Mucosa of descending colon (tissue), 3 donors: ENCODE data around the gene ANXA4. TPM values are rescaled to one million over a fixed set of nuclear protein-coding genes. Genes with fewer than 3 reads are reported as not detected.

Source experiments
- ATAC-seq: fragments of 200-7000 bp; cut with Tn5 transposase; one replicate; pipeline ENCODE4 v1.9.1; 2020; ENCODE audit warnings: mild to moderate bottlenecking, moderate library complexity
- DNase-seq, 3 donors: peaks; one replicate each; pipeline ENCODE4 v3.0.0-alpha.2; 2020
- H3K36me3 ChIP-seq: fragments of 200-600 bp; one replicate; pipeline ENCODE4 v1.8.0; 2021; ENCODE audit warnings: low read depth, mild to moderate bottlenecking
- H3K4me1 ChIP-seq: fragments of 200-600 bp; one replicate; pipeline ENCODE4 v1.8.0; 2021; ENCODE audit warnings: low read depth, mild to moderate bottlenecking
- H3K4me3 ChIP-seq: fragments of 200-600 bp; one replicate; pipeline ENCODE4 v1.8.0; 2021; ENCODE audit warnings: mild to moderate bottlenecking
- H3K9me3 ChIP-seq: fragments of 200-600 bp; one replicate; pipeline ENCODE4 v1.8.0; 2021; ENCODE audit warnings: mild to moderate bottlenecking
- CTCF ChIP-seq: fragments of 200-600 bp; IDR thresholded peaks from one replicate; pipeline ENCODE4 v1.8.0; 2022; ENCODE audit warnings: antibody characterized with exemption, mild to moderate bottlenecking
- intact Hi-C, 2 donors: fragments of 100-400 bp; cut with DNase I in 1 of 2; cut with micrococcal nuclease in 1 of 2; formaldehyde crosslinking; loops; one replicate each; pipeline versions ENCODE4 v1.11.0 to v1.11.1; 2022; cut with DNase I, micrococcal nuclease
- total RNA-seq, 3 donors: library from RNA; stranded (reverse); fragmentation: NEBNext Ultra II Directional in 2 of 3; extraction: Animal tissue kit (Norgen Biotek cat#: 25700) in 2 of 3; gene quantifications; one replicate each; pipeline versions ENCODE4 v1.2.1 to v1.2.4, GENCODE V29; 2021 to 2023
- donor health status: DM: no; HTN: no; CAD: no; lungs with moderate emphysema.
- donor health status: DM: no; HTN: no; CAD: no.
- donor health status: DM: no; HTN: yes; CAD: no.

Gene ANXA4
- total RNA-seq, 3 donors from 2014 or later = 176 to 345 (median 228) TPM

DNA sequence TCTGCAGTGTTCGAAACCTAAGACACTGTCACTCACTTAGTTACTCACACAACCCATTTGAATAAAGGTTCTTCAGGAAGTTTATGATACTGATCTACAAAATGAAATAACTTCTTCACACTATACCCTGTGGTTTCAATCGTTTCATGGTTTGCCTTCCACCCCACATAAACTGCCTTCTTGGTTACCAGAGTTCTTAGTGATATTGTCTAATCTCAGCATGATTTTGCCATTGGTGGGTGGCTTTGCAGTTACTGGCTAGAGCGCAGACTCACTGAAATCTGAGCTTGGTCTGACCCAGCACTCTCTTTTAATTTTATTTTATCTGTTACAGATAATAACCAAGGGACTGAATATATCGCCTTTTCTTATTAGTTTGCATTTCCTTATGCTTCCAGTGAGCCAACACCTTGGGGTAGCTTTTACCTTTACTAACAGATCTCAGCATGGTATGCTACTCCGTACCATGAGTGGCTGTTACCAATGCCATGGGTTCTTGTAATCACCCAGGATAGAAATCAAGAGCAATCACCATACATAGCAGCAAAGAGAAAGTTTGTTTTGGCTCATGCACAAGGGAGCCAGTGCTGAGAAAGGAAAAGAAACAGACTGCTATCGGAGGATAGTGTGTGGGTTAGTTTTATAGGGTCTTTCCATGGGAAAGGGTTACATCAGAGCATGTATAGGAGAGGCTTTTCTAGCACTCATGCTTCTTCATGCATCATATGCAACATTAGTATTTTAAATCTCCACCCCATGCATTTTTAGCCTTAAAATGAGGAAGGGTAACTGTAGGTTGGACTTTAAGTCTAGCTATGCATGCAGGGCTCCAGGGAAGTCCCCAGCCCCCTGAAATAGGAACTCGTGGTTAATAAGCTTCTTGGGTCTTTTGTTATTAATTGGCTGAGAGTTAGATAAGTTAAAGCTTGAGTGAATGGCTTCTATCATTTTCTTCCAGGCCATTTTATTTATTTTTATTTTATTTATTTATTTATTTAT lies 33.3 kb downstream of the ANXA4 start:
- Histone ChIP-seq H3K4me3 (no peak overlapping the region), H3K36me3 (no peaks in the 10 kb centered on the region), H3K9me3 (no peaks in the 10 kb centered on the region), H3K4me1 (peaks cover 38% of the 10 kb centered on the region)
- ATAC-seq (peak; percentile 20), DNase-seq (no peak)
- intact Hi-C loops = no loop called here
- no peak for TF ChIP-seq CTCF

DNA sequence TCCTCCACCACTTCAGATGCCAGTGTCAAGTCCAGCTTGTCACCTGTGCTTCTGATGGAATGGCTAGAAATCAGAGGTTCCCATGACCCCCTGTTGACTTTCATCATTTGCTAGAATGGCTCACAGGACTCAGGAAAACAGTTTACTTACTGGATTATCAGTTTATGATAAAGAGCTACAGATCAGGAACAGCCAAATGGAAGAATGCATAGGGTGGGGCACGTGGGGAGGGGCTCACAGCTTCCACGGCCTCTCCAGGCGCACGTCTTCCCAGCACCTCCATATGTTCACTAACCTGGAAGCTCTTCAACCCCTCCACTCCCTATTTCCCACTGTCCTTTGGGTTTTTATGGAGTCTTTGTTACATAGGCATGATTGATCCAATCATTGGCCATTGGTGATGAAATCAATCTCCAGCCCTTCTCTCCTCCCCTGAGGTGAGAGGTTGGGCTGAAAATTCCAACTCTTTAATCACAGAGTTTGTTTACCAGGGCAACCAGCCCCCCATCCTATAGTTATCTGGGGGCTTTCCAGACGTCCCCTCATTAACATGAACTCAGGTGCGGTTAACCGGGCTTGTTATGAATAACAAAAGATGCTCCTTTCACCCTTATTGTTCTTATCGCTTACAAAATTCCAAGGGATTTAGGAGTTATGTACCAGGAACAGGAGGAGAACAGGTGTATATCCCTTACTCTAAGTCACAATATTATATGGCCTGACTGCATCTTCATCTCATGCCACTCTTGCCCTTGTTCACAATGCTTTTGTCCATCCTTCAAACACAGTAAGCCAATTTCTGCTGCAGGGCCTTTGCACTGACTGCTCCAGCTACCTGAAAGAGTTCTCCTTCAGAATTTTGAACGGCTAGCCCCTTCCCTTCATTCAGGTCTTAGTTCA lies 35.2 kb downstream of the ANXA4 start:
- ATAC-seq (no peak), DNase-seq (no peak)
- H3K9me3 ChIP-seq = no peaks in the 10 kb centered on the region
- no peak overlapping the region for H3K4me3 ChIP-seq
- H3K4me1 ChIP-seq = peaks cover 43% of the 10 kb centered on the region
- H3K36me3 ChIP-seq = no peaks in the 10 kb centered on the region
- TF ChIP-seq CTCF = no peak
- intact Hi-C loops = no loop called here

DNA sequence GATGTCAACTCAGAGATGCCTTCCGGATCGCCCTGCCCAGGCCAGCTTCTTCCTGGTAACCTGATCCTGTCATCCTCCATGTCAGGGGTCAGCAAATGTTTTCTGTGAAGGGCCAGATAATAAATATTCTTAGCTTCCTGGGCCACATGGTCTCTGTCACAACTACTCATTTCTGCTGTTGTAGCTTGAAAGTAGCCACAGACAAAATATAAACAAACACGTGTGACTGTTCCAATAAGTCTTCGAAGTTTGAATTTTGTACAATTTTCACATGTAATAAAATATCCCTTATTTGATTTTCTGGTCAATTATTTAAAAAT lies 35.8 kb downstream of the ANXA4 start:
- Histone ChIP-seq H3K4me3 (no peak overlapping the region), H3K9me3 (no peaks in the 10 kb centered on the region), H3K36me3 (no peaks in the 10 kb centered on the region), H3K4me1 (peaks cover 47% of the 10 kb centered on the region)
- intact Hi-C loops = no loop called here
- TF ChIP-seq CTCF = no peak
- no peak for DNase-seq
- ATAC-seq = no peak

GRCh38 chr2:69779258-69780001 lies 37.5 kb downstream of the ANXA4 start:
- TF ChIP-seq CTCF = no peak
- intact Hi-C loops = no loop called here
- peak in 1 of 3 donors; percentile 78 for DNase-seq

GRCh38 chr2:69780921-69781320 lies 39.0 kb downstream of the ANXA4 start:
- Histone ChIP-seq H3K36me3 (no peaks in the 10 kb centered on the region), H3K9me3 (no peaks in the 10 kb centered on the region), H3K4me3 (no peak overlapping the region), H3K4me1 (peaks cover 36% of the 10 kb centered on the region)
- no peak for TF ChIP-seq CTCF
- intact Hi-C loops = no loop called here
- DNase-seq (no peak), ATAC-seq (no peak)

More at GRCh38 chr2:69779258-69780001, 37.5 kb downstream of the ANXA4 start:
- no peak overlapping the region for H3K4me3 ChIP-seq
- no peaks in the 10 kb centered on the region for H3K36me3 ChIP-seq
- peaks cover 47% of the 10 kb centered on the region for H3K4me1 ChIP-seq
- ATAC-seq = peak; percentile 80
- no peaks in the 10 kb centered on the region for H3K9me3 ChIP-seq
